ENCODE data around the gene PRRX1.

PRRX1 gene

GRCh38 chr1:170664093-170664827, at the start of gene PRRX1:
Gene PRRX1, plus strand, starts transcription at chr1:170664131. Its CDS starts 88 bp downstream, at chr1:170664219.
- DNase-seq, result no peak

GRCh38 chr1:170617591-170618330, 46.2 kb upstream of the PRRX1 start:
- no peak for DNase-seq

- no peak for DNase-seq
Observed at GRCh38 chr1:170618421-170618820, 45.5 kb upstream of the PRRX1 start.

GRCh38 chr1:170619241-170620028, 44.5 kb upstream of the PRRX1 start:
- no peak for DNase-seq

- no peak for DNase-seq
Observed at GRCh38 chr1:170620164-170620563, 43.8 kb upstream of the PRRX1 start.

GRCh38 chr1:170623171-170623570, 40.8 kb upstream of the PRRX1 start:
- DNase-seq, result no peak

- DNase-seq, result no peak
Observed at GRCh38 chr1:170624146-170624545, 39.8 kb upstream of the PRRX1 start.

GRCh38 chr1:170630977-170631376, 33.0 kb upstream of the PRRX1 start:
- DNase-seq, result no peak

- DNase-seq, result no peak
Observed at GRCh38 chr1:170634293-170634692, 29.6 kb upstream of the PRRX1 start.

GRCh38 chr1:170634824-170635410, 29.0 kb upstream of the PRRX1 start:
- no peak for DNase-seq

GRCh38 chr1:170640581-170640980, 23.4 kb upstream of the PRRX1 start:
- DNase-seq, result no peak

GRCh38 chr1:170657275-170657853, 6.6 kb upstream of the PRRX1 start:
- no peak for DNase-seq

GRCh38 chr1:170659399-170660035, 4.4 kb upstream of the PRRX1 start:
- DNase-seq, result no peak

- no peak for DNase-seq
Observed at GRCh38 chr1:170660281-170660713, 3.6 kb upstream of the PRRX1 start.

- DNase-seq, result no peak
Observed at GRCh38 chr1:170660871-170661645, 2.9 kb upstream of the PRRX1 start.

- no peak for DNase-seq
Observed at GRCh38 chr1:170661646-170662411, 2.1 kb upstream of the PRRX1 start.

- no peak for DNase-seq
Observed at GRCh38 chr1:170662561-170663403, 1.1 kb upstream of the PRRX1 start.

- DNase-seq, result no peak
Observed at GRCh38 chr1:170663404-170664092, 383 bp upstream of the PRRX1 start.

Measured in activated CD4-positive, alpha-beta T cell treated with anti-CD3 and anti-CD28 coated beads for 48 hours (primary cell).